ENCODE data around the gene SHANK3. TPM values are rescaled to one million over a fixed set of nuclear protein-coding genes. Genes with fewer than 3 reads are reported as not detected.

The SHANK3 gene
- total RNA-seq, 1 donor from 2014 or later = 10.6 TPM

- Histone ChIP-seq H3K79me2 (ENCODE audit: insufficient read depth, low read length) (no peaks in the 10 kb centered on the region), H3K9ac (ENCODE audit: low read length) (no peak overlapping the region), H2AFZ (ENCODE audit: low read depth, low read length) (no peak overlapping the region), H3K4me3 (ENCODE audit: insufficient read depth, low read depth, low read length) (no peak overlapping the region), H3K4me2 (ENCODE audit: low read length) (no peak overlapping the region), H3K27ac (ENCODE audit: low read depth, low read length) (no peak overlapping the region), H3K9me3 (ENCODE audit: insufficient read depth, low read depth, low read length) (no peaks in the 10 kb centered on the region), H3K36me3 (ENCODE audit: insufficient read depth, low read length) (no peaks in the 10 kb centered on the region), H3K4me1 (ENCODE audit: insufficient read depth, low read length) (no peaks in the 10 kb centered on the region), H3K27me3 (ENCODE audit: insufficient read depth, low read length) (peaks cover 2% of the 10 kb centered on the region), H4K20me1 (ENCODE audit: insufficient read depth, low read length) (no peaks in the 10 kb centered on the region)
- no peak for TF ChIP-seq CTCF (IDR thresholded peaks at IDR 0.05; ENCODE audit: insufficient read depth, low read depth, low read length)
- no peak overlapping the region for H3K27ac Mint-ChIP-seq (ENCODE audit: unreplicated experiment)
- H3K4me1 Mint-ChIP-seq (ENCODE audit: low read depth, unreplicated experiment) = peaks cover 4% of the 10 kb centered on the region
- no peak for FAIRE-seq
- H3K4me3 Mint-ChIP-seq (ENCODE audit: unreplicated experiment) = no peak overlapping the region
- no peaks in the 10 kb centered on the region for H3K36me3 Mint-ChIP-seq (ENCODE audit: low read depth, unreplicated experiment)
- no peaks in the 10 kb centered on the region for H3K9me3 Mint-ChIP-seq (ENCODE audit: unreplicated experiment)
- H3K27me3 Mint-ChIP-seq (ENCODE audit: low read depth, unreplicated experiment) = no peaks in the 10 kb centered on the region
- no peak for DNase-seq (ENCODE audit: low read depth)
Measured at GRCh38 chr22:50665212-50665611, 7.4 kb upstream of the SHANK3 start.

DNA sequence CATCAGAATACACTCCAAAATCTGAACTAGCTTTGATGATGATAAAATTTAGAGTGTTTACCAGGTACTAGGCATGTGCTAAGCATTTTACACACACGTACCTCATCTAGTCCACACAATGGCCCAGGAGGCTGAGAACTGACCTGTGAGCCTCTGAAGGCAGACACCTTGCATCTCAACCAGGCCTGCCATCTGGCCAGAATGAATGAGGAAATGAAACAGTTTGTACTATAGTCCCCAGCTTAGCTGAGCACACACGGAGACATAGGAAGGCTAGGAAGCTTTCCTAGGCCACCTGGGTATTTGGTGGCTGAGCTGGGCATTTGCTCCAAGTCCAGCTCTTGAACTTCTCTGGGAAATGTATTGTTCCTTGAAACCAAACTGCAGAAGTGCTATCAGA is 6.9 kb upstream of the SHANK3 start:
- FAIRE-seq = no peak
- TF ChIP-seq CTCF (IDR thresholded peaks at IDR 0.05; ENCODE audit: insufficient read depth, low read depth, low read length) (no peak), EZH2 (IDR thresholded peaks at IDR 0.05; ENCODE audit: insufficient read depth, low read length) (no peak)

GRCh38 chr22:50670513-50670912 is 2.1 kb upstream of the SHANK3 start:
- no peaks in the 10 kb centered on the region for H3K36me3 ChIP-seq (ENCODE audit: insufficient read depth, low read length)
- H3K27ac ChIP-seq (ENCODE audit: low read depth, low read length) = no peak overlapping the region
- Mint-ChIP-seq H3K4me1 (ENCODE audit: low read depth, unreplicated experiment) (peaks cover 5% of the 10 kb centered on the region), H3K27ac (ENCODE audit: unreplicated experiment) (peak overlapping the region; percentile 55), H3K4me3 (ENCODE audit: unreplicated experiment) (no peak overlapping the region), H3K36me3 (ENCODE audit: low read depth, unreplicated experiment) (no peaks in the 10 kb centered on the region), H3K27me3 (ENCODE audit: low read depth, unreplicated experiment) (peaks cover 12% of the 10 kb centered on the region), H3K9me3 (ENCODE audit: unreplicated experiment) (peaks cover 4% of the 10 kb centered on the region)
- FAIRE-seq (no peak), DNase-seq (ENCODE audit: low read depth) (no peak)
- TF ChIP-seq EZH2 (IDR thresholded peaks at IDR 0.05; ENCODE audit: insufficient read depth, low read length) = no peak
- no peak for TF ChIP-seq CTCF (IDR thresholded peaks at IDR 0.05; ENCODE audit: insufficient read depth, low read depth, low read length)
- H2AFZ ChIP-seq (ENCODE audit: low read depth, low read length) = no peak overlapping the region
- no peak overlapping the region for H3K4me3 ChIP-seq (ENCODE audit: insufficient read depth, low read depth, low read length)
- H4K20me1 ChIP-seq (ENCODE audit: insufficient read depth, low read length) = no peaks in the 10 kb centered on the region
- H3K79me2 ChIP-seq (ENCODE audit: insufficient read depth, low read length) = no peaks in the 10 kb centered on the region
- H3K4me2 ChIP-seq (ENCODE audit: low read length) = no peak overlapping the region
- H3K4me1 ChIP-seq (ENCODE audit: insufficient read depth, low read length) = peaks cover 2% of the 10 kb centered on the region
- H3K27me3 ChIP-seq (ENCODE audit: insufficient read depth, low read length) = peaks cover 12% of the 10 kb centered on the region
- no peak overlapping the region for H3K9ac ChIP-seq (ENCODE audit: low read length)
- H3K9me3 ChIP-seq (ENCODE audit: insufficient read depth, low read depth, low read length) = peaks cover 4% of the 10 kb centered on the region

More for the DNA sequence above, 6.9 kb upstream of the SHANK3 start:
- Histone ChIP-seq H3K4me3 (ENCODE audit: insufficient read depth, low read depth, low read length) (no peak overlapping the region), H3K27me3 (ENCODE audit: insufficient read depth, low read length) (peaks cover 2% of the 10 kb centered on the region), H3K9me3 (ENCODE audit: insufficient read depth, low read depth, low read length) (no peaks in the 10 kb centered on the region), H2AFZ (ENCODE audit: low read depth, low read length) (no peak overlapping the region), H3K36me3 (ENCODE audit: insufficient read depth, low read length) (no peaks in the 10 kb centered on the region), H3K9ac (ENCODE audit: low read length) (no peak overlapping the region), H3K27ac (ENCODE audit: low read depth, low read length) (no peak overlapping the region), H3K4me2 (ENCODE audit: low read length) (no peak overlapping the region), H3K4me1 (ENCODE audit: insufficient read depth, low read length) (no peaks in the 10 kb centered on the region), H3K79me2 (ENCODE audit: insufficient read depth, low read length) (no peaks in the 10 kb centered on the region), H4K20me1 (ENCODE audit: insufficient read depth, low read length) (no peaks in the 10 kb centered on the region)
- Mint-ChIP-seq H3K4me3 (ENCODE audit: unreplicated experiment) (no peak overlapping the region), H3K27me3 (ENCODE audit: low read depth, unreplicated experiment) (peaks cover 4% of the 10 kb centered on the region), H3K27ac (ENCODE audit: unreplicated experiment) (no peak overlapping the region), H3K9me3 (ENCODE audit: unreplicated experiment) (no peaks in the 10 kb centered on the region), H3K4me1 (ENCODE audit: low read depth, unreplicated experiment) (peaks cover 2% of the 10 kb centered on the region), H3K36me3 (ENCODE audit: low read depth, unreplicated experiment) (no peaks in the 10 kb centered on the region)
- DNase-seq (ENCODE audit: low read depth) = no peak
